WTC11 (cell line): ENCODE measurements around the gene DKC1. TPM values are rescaled to one million over a fixed set of nuclear protein-coding genes. Genes with fewer than 3 reads are reported as not detected.

Experiments used
- ATAC-seq: fragments of 200-7000 bp; cut with Tn5 transposase; 2 replicates; pipeline ENCODE4 v1.10.0; 2021; ENCODE audit warnings: mild to moderate bottlenecking, moderate library complexity
- CTCF ChIA-PET: fragments of 300-600 bp; sonication (Branson Sonifier 250); formaldehyde crosslinking; loops from one replicate; lab custom pipeline; 2021; ENCODE audit warnings: antibody characterized with exemption; lab: Charles Lee
- POLR2A ChIA-PET: fragments of 350-600 bp; sonication (Branson Sonifier 250); formaldehyde crosslinking; loops from one replicate; lab custom pipeline; 2021; ENCODE audit warnings: antibody characterized with exemption; lab: Charles Lee
- DNase-seq: peaks from one replicate; pipeline ENCODE4 v3.0.0; 2021; ENCODE audit warnings: low spot score
- H3K27ac Mint-ChIP-seq: 2 replicates; pipeline ENCODE4 v1.8.0; 2021; ENCODE audit warnings: mixed read lengths
- H3K27me3 Mint-ChIP-seq: 2 replicates; pipeline ENCODE4 v1.8.0; 2021; ENCODE audit warnings: low read depth, mild to moderate bottlenecking, moderate library complexity, mixed read lengths
- H3K36me3 Mint-ChIP-seq: 2 replicates; pipeline ENCODE4 v1.8.0; 2021; ENCODE audit warnings: mixed read lengths
- H3K4me1 Mint-ChIP-seq: 2 replicates; pipeline ENCODE4 v1.8.0; 2022; ENCODE audit warnings: mixed read lengths
- H3K4me3 Mint-ChIP-seq: 2 replicates; pipeline ENCODE4 v1.8.0; 2021; ENCODE audit warnings: mild to moderate bottlenecking, moderate library complexity, mixed read lengths
- H3K9me3 Mint-ChIP-seq: 2 replicates; pipeline ENCODE4 v1.8.0; 2021; ENCODE audit warnings: mixed read lengths
- ATF1 ChIP-seq: sonication (generic); formaldehyde crosslinking; IDR thresholded peaks from 2 replicates; pipeline ENCODE4 v1.8.1; 2023; ENCODE audit warnings: mild to moderate bottlenecking, moderate library complexity, missing genetic modification reagents
- ATF6 ChIP-seq: sonication (generic); formaldehyde crosslinking; IDR thresholded peaks from 2 replicates; pipeline ENCODE4 v1.8.1; 2023; ENCODE audit warnings: mild to moderate bottlenecking, missing genetic modification reagents
- CREB1 ChIP-seq: sonication (generic); formaldehyde crosslinking; IDR thresholded peaks from 2 replicates; pipeline ENCODE4 v1.8.0; 2023; ENCODE audit warnings: mild to moderate bottlenecking, missing genetic modification reagents
- E2F1 ChIP-seq: sonication (generic); formaldehyde crosslinking; IDR thresholded peaks from 2 replicates; pipeline ENCODE4 v1.8.0; 2022; ENCODE audit warnings: mild to moderate bottlenecking, missing genetic modification reagents
- FOXP4 ChIP-seq: sonication (generic); formaldehyde crosslinking; IDR thresholded peaks from 2 replicates; pipeline ENCODE4 v1.8.0; 2022; ENCODE audit warnings: mild to moderate bottlenecking, missing genetic modification reagents
- GABPB1 ChIP-seq: sonication (generic); formaldehyde crosslinking; IDR thresholded peaks from 2 replicates; pipeline ENCODE4 v1.8.1; 2023; ENCODE audit warnings: mild to moderate bottlenecking, missing genetic modification reagents
- GRHL2 ChIP-seq: fragments of 250-450 bp; sonication (Bioruptor Pico); IDR thresholded peaks from 2 replicates; pipeline ENCODE4 v1.8.0; 2022; ENCODE audit warnings: mild to moderate bottlenecking, moderate library complexity; ENCODE audit not compliant: insufficient replicate concordance, severe bottlenecking
- HMGA2 ChIP-seq: fragments of 250-450 bp; sonication (Bioruptor Pico); IDR thresholded peaks from 2 replicates; pipeline ENCODE4 v1.4.0; 2021; ENCODE audit warnings: mild to moderate bottlenecking, moderate library complexity
- JAZF1 ChIP-seq: fragments of 250-450 bp; sonication (Bioruptor Pico); IDR thresholded peaks from 2 replicates; pipeline ENCODE4 v1.9.0; 2021; ENCODE audit warnings: moderate library complexity, mild to moderate bottlenecking, inconsistent platforms
- OVOL2 ChIP-seq: fragments of 250-450 bp; sonication (Bioruptor Pico); IDR thresholded peaks from 2 replicates; pipeline ENCODE4 v1.9.0; 2021; ENCODE audit warnings: mild to moderate bottlenecking, borderline replicate concordance
- PRDM15 ChIP-seq: sonication (generic); formaldehyde crosslinking; IDR thresholded peaks from 2 replicates; pipeline ENCODE4 v1.8.0; 2022; ENCODE audit warnings: missing genetic modification reagents
- ZBTB21 ChIP-seq: sonication (generic); formaldehyde crosslinking; IDR thresholded peaks from 2 replicates; pipeline ENCODE4 v1.8.1; 2023; ENCODE audit warnings: mild to moderate bottlenecking, missing genetic modification reagents, borderline replicate concordance
- ZMAT4 ChIP-seq: fragments of 250-450 bp; sonication (Bioruptor Pico); IDR thresholded peaks from 2 replicates; pipeline ENCODE4 v1.9.0; 2021; ENCODE audit warnings: mild to moderate bottlenecking
- ZNF232 ChIP-seq: sonication (generic); formaldehyde crosslinking; IDR thresholded peaks from 2 replicates; pipeline ENCODE4 v1.8.0; 2022; ENCODE audit warnings: mild to moderate bottlenecking, missing genetic modification reagents
- ZNF317 ChIP-seq: sonication (generic); formaldehyde crosslinking; IDR thresholded peaks from 2 replicates; pipeline ENCODE4 v1.8.1; 2023; ENCODE audit warnings: low read depth, mild to moderate bottlenecking, moderate library complexity, missing genetic modification reagents, borderline replicate concordance
- ZNF416 ChIP-seq: fragments of 250-450 bp; sonication (Bioruptor Pico); IDR thresholded peaks from 2 replicates; pipeline ENCODE4 v1.9.0; 2021; ENCODE audit warnings: mild to moderate bottlenecking, inconsistent platforms
- ZSCAN18 ChIP-seq: fragments of 250-450 bp; sonication (Bioruptor Pico); IDR thresholded peaks from 2 replicates; pipeline ENCODE4 v2.1.2; 2022; ENCODE audit warnings: mild to moderate bottlenecking, moderate library complexity
- total RNA-seq: library from RNA; stranded (reverse); gene quantifications from 3 replicates; pipeline ENCODE4 v1.2.3, GENCODE V29; 2021

Gene DKC1
- total RNA-seq, 1 experiment from 2014 or later = 123 TPM

GRCh38 chrX:154780968-154781367 lies 18.3 kb downstream of the DKC1 start (continued):
- TF ChIP-seq ZSCAN18 (no peak), FOXP4 (CRISPR knock-in tag) (no peak), ZNF317 (no peak), ATF6 (CRISPR knock-in tag) (no peak), CREB1 (CRISPR knock-in tag) (no peak), ATF1 (CRISPR knock-in tag) (no peak), PRDM15 (CRISPR knock-in tag) (no peak), HMGA2 (no peak)

GRCh38 chrX:154784149-154784995 lies 21.7 kb downstream of the DKC1 start:
- ATAC-seq (no peak), DNase-seq (no peak)
- no peaks in the 10 kb centered on the region for H3K36me3 Mint-ChIP-seq
- TF ChIP-seq ZNF232 (CRISPR knock-in tag) = no peak
- no peak for TF ChIP-seq ZBTB21 (CRISPR knock-in tag)
- no peak for TF ChIP-seq ZNF416 (CRISPR knock-in tag)
- no peak for TF ChIP-seq GRHL2 (CRISPR knock-in tag)
- no peak for TF ChIP-seq OVOL2 (CRISPR knock-in tag)
- no peak for TF ChIP-seq E2F1 (CRISPR knock-in tag)
- no peak for TF ChIP-seq ZMAT4 (CRISPR knock-in tag)
- no peak for TF ChIP-seq GABPB1 (CRISPR knock-in tag)
- TF ChIP-seq JAZF1 (CRISPR knock-in tag) = no peak
- H3K4me1 Mint-ChIP-seq = peaks cover 12% of the 10 kb centered on the region
- ChIA-PET CTCF (no interaction called here), POLR2A (no interaction called here)
- H3K27ac Mint-ChIP-seq = no peak overlapping the region
- no peak overlapping the region for H3K4me3 Mint-ChIP-seq
- H3K27me3 Mint-ChIP-seq = no peaks in the 10 kb centered on the region; the same call in 1 of the 2 replicates
- H3K9me3 Mint-ChIP-seq = no peaks in the 10 kb centered on the region
